ENCODE data around the gene RHOT1.
A peak's percentile ranks its signal among the peaks of the same experiment; 100 is the strongest.
"Not testable (repeated sequence)": the region's sequence is repeated elsewhere in the genome, so short reads cannot be mapped to it uniquely, and the experiment has no call there.

Gene RHOT1

DNA sequence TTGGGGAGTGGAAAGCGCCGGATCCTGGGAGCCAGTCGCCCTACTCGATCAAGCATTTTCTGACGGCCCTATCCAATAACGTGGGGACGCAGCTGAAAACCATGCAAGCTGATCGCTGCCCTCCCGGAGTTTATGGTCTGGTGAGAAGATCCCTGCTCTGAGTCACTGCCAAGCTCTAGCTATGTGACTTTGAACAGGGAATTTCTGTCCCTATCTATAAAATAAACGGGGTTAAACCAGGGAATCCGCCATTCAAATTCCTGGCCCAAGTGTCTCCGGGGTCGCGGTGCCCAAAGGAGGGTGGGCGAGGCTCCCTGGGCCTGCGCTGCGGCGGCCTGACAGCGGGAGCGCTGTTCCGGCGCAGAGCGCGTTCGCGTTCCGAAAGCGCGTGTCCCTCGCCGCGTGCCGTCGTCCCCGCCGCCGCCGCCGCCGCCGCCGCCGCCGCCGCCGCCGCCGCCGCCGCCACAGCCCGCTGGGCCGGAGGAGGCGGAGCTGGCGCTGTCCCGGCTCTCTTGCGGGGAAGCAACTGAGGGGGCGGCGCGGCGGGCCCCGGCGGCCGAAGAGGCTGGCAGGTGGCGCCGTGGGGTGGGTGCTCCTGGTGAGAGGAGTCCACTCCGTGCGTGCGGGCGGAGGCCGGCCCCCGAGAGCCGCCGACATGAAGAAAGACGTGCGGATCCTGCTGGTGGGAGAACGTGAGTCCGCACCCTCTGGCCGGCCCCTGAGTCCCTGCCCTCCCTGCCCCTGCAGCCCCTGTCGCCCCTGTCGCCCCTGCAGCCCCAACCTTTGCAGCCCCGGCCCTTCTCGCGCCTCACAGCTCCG is at the start of gene RHOT1:
RHOT1 (plus strand) TSS at position 465 of the 819 bp plus-strand sequence; CDS start at position 656, 191 bp downstream.
- DNase-seq: peak; percentile 72

DNA sequence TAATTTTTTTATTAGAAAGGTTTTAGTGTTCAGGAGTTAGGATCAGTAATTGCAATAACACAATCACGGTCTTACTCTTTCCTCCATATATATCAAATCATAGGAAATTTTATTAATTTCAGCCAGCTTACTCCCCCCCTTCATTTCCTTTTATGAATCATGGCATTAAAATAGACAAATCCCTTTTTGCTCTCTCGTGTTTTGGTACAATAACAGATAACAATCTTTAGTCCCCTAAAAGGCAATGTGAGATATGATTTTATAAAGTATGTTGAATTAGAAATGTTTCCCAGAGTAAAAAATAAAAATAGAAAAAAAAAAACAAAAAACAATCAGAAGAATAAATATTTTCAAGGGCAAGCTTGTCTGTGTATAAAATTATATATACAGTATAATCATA is 42.6 kb upstream of the RHOT1 start:
- no peak for DNase-seq

DNA sequence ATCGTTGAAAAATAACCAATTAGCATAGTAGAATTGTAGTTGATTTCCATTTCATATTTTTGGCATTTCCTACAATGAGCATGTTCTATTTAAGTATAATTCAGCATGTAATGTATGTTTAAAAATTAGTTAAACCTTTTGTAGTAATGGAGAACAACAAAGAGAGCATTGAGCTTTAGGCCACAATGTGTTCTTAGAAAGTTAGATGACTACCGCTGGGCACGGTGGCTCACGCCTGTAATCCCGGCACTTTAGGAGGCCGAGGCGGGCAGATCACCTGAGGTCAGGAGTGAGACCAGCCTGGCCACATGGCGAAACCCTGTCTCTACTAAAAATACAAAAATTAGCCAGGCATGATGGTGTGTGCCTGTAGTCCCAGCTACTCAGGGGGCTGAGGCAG is 42.0 kb upstream of the RHOT1 start:
- not testable (repeated sequence) for DNase-seq

DNA sequence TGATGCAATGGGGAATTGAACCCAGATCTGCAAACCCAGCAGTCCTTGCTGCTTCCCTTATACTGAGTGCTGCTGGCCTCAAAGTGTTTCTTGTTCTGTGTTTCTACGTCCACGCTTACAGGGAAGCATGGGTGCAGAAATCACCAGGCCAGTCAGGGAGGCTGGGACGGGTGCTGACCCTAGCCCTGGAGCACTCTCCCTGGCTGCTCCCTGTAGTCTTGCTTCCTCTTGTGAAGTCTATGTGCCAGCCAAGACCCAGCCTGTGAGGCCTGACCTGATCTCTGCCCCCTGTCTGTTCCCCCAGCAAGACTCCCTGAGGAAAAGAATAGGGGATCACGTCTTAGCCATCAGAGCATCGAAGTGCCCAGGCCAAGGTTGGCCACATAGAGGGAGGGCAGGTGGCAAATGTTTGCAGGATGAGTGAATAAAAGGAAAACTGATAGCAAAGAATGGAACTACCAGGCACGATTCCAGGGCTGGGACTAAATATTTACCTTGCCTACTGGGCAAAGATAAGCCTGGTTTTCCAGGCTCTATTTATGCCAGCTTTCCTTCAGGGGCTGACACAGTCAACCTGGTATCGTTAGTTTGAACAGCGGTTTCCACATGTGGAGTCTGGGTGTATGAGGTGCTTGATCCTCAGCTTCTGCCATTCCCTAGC is 41.2 kb upstream of the RHOT1 start:
- DNase-seq: no peak

DNA sequence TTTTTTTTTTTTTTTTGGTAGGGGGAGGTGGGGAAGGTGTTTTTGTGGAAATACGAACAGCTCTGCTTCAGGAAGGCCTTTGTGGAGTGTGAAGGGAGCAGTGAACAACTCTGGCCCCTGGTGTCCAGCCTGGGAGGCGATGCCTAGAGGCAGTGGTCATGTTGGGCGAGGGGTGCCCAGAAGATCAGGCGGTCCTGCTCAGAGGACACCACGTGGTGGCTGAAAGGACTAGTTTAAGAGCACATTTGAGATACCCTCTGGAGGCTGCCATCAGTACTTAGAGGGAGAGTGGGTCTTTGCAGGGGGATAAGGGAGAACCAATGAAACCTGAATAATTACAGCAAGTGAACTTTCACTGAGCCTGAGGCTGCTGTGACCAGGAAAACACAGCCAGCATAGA is 40.1 kb upstream of the RHOT1 start:
- DNase-seq: no peak

DNA sequence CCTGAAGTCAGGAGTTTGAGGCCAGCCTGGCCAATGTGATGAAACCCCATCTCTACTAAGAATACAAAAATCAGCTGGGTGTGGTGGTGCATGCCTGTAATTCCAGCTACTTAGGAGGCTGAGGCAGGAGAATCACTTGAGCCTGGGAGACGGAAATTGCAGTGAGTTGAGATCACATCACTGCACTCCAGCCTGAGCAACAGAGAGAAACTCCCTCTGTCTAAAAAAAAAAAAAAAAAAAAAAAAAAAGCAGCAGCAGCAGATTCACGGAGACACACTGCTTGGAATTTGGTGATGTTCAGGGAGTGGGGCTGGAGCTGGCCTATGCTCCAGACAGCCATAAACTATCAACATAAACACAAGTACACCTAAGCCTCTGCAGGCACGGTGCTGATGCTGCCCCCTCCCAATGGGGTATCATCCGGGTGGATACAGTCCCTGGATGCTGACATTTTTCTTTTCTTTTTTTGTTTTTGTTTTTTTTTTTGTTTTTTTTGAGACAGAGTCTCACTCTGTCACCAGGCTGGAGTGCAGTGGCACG is 39.6 kb upstream of the RHOT1 start:
- no peak for DNase-seq

DNA sequence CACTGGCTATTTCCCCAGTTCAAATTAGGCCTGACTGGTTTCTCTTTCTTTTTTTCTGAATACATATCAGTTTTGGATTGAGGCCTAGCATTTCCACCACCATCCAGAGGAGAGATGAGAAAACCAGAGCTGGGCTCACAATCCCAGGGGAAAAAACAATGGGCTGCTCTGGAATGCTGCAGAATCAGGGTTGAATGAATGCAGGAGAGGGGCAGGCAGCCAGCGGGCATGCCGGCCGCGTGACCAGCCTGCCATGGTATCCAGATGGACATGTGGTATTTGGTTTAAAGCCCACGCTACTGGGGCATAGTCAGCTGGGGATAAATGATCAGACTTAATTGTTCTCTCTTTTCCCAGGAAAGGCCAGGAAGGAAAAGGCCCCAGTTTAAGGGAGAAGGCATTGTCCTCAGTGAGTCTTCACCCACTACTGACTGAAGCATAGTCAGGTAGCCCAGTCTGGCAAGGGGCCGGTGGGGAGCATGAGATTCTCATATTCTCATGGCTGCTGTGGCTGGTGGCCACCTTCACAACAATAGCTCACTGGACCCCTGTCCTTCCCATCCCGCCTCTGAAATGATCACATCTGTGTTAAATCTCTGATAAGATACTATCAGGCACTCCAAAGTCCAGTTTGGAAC is 38.7 kb upstream of the RHOT1 start:
- DNase-seq: no peak

DNA sequence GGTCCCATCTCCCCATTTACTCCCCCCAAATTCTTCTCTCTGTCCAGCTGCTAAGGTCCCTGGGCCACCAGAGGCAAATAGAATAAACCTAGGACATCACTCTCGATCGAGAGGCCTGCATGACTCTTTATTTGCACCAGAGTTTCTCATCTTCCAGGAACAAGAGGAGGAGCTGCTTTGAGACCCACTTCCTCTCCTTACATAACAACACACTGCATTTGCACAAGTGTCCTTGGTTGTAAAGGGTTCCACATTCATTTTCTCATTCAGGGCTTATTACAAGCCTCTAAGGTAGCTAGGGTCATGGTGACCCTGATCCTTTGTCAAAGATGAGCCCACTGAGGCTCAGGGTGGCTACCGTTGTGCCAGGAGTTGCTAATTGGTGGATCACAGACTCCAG is 38.1 kb upstream of the RHOT1 start:
- no peak for DNase-seq

DNA sequence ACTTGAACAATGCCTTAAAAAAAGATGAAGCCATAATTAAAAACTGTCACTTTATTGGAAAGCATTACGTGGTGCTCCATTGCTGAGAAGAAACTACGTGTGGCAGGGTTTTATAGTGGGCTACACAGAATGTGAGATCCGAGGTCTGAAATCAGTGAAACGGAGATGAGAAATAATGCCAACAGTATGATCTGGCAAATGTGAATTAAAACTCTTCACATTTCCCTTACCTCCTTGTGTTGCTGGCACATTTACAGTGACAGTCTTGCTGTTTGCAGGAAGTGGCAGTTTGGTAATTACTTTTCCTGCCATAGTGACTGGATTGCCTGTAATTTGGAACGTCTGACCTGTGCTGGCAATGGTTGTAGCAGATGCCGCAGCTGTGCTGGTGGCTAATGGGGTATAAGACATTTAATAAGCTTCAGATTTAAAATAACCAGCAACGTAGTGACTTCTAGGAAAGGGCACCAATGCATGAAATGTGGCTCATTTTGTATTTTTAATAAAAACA is 35.8 kb upstream of the RHOT1 start:
- not testable (repeated sequence) for DNase-seq

DNA sequence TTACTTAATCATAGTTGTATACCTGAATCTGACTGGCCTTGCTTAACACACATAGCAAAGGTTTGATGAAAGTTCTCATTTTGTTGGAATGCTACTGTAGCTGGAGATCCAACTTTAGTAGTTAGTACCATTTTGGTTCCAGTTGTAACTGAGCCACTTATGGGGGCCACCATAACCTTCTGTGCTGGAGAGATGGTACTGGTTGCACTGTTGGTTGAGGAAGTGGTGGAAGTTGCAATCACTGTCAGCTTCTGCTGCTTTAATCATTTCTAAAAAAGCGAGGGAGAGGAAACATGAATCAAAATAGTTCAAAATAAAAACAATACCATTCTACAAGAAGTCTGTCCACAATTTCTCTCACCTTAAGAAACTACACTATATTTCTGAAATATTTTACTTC is 35.1 kb upstream of the RHOT1 start:
- DNase-seq: not testable (repeated sequence)

DNA sequence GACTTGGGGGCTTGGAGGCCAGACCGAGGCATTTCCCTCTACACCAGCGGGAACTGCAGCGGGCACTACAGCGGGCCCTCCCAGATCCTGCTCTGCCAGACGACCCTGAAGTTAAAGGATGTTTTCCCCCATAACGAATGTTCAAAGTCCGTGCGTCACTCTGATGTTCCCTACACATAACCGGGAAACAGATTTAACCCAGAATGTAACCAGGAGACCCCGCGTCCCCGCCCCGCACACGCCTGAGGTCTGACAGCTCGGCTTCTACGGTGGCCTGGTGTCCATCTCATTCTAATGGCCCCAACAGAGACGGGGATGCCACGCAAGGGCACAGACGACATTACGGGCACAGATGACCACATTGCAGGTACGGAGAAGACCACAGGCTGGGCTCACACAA is 31.7 kb upstream of the RHOT1 start:
- DNase-seq: no peak

DNA sequence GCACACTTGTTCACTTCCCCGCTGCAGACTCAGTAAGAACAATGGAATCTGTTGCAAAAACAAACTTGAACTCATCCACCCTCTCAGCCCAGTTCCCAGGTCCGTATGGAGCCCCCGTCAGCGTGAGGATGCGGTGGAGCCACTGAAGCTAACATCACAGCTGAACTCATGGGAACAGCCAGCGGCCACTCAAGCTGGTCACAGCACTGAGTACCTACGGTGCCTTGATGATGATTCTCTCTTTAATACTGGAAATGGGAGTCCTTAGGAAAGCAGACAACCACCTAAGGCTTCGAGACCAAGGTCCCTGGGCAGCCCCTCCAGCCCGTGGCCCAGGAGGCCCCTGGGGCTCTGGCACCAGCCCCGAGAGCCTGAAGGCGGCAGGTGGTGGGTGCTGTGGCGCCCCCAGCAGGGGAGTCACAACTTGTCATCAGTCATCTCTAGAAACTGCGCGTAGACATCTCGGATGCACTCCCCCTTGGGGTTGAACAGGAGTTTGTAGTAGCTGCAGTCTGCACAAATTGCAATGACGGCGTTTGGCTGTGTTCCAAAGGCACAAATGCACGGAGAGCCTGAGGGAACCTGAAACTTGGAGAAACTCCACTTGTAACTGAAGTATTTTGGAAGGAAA is 31.0 kb upstream of the RHOT1 start:
- DNase-seq: peak; percentile 45

DNA sequence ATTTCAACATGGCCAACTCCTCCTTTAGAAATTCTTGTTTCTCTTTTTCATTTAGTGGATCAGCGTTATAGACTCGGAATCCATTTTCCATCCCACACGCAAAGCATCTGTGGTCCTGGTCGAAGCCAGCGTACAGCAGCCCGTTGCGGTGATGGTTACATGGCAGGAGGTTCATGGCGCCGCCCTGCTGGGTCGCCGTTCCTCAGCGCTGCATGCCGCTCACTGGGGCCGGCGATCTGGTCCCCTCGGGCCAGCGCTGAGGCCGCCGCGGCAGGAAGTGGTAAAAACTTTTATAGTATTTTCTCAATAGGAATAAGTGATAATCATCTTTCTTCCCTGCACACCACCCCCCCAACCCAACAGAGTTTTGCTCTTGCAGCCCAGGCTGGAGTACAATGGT is 29.9 kb upstream of the RHOT1 start:
- DNase-seq: no peak

DNA sequence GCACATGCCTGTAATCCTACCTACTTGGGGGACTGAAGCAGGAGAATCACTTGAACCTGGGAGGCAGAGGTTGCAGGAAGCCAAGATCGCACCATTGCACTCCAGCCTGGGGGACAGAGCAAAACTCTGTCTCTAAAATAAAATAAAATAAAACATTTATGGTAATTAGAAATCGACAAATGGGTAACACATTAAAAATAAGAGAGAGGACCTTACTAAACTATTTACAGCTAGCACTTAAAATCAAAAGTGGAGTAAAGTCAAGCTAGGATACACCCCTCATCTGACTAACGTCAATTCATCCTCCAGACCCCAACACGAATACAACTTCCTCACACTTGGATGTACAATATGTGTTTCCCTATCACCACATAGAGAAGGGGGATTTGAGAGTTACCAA is 27.8 kb upstream of the RHOT1 start:
- no peak for DNase-seq

DNA sequence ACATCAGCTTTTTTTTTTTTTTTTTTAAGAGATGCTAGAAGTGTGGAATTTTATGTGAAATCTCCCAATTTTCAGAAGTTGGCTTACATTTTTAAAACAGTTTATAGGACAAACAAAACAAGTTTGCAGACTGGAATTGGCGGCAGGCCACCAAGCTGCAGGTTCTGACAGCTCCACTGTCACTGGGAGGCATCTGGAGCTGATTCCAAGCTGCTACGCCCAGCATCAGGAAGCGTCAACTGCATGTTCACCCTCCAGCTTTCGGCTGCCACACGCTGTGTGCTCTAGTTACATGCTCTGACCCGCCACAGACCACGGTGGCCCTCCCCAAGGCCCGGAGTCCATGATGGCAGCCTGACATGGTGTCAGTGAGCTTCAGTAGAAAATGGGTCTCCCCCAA is 26.8 kb upstream of the RHOT1 start:
- DNase-seq: not testable (repeated sequence)

DNA sequence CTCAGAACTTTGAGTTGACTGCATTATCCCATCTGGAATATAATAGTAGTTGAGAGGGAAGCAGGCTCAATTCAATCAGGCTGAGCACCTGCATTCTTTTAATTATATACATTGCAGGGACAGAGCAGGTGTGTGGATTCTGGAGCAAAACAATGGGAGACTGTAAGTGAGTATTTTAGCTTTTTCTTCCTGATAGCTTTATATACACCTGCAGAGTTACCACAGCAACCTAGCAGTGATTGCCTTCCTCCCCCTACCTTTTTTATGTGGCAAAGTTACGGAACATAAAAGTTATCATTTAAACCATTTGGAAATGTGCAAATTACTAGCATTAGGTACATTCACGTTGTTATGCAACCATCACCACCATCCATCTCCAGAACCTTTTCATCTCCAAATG is 25.4 kb upstream of the RHOT1 start:
- DNase-seq: no peak

DNA sequence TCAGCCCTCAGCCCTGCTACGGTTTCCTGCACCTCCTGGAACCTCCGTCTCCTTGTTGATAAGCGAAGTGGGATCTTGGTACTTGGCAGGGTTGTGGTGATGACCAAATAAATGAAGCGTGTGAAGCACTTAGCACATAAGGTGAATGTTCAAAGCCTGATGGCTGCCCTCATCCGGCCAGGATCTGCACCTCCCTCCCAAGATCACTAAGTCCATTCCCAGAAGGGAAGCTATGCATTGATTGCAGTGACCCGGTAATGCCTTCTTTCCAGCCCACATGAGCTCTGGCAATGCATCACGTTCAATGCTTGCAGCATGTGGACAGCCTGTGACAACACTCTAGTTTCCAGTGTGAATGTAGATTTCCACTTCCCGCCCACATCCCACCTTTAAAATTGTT is 24.9 kb upstream of the RHOT1 start:
- DNase-seq: no peak

DNA sequence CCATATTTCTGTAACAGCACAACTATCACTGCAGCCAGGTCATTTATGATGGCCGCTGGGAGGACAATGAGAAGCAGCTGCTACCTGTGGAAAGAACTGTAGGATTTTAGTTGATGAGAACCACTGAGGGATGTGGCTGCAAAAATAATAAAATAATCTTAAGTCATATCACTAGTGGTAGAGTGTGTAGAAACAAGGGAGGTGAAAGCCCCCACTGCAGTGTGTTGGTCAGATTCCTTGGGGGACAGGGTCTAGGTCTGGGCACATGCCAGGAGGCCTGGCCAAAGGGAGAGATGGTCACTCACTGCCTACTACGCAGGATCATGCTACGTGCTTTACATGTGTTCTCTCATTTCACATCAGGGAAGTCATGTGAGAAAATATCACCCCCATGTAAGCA is 24.2 kb upstream of the RHOT1 start:
- DNase-seq: not testable (repeated sequence)

DNA sequence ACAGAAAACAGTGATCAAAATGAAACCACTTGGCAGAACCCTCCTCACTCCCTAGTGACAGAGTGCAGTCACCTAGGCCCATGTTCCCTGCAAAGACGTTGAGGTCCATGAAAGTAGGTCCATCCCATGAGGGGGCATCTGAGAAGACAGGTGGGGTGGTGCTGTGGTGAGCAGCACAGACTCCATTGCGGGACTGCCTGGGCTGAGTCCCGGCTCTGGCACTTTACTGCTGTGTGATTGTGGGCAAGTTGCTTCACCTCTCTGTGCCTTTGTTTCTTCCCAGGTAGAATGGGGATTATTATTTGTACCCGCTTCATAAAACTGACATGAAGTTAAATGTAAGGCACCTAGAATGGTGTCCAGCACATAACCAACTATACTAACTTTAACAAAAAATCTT is 23.5 kb upstream of the RHOT1 start:
- DNase-seq: no peak

DNA sequence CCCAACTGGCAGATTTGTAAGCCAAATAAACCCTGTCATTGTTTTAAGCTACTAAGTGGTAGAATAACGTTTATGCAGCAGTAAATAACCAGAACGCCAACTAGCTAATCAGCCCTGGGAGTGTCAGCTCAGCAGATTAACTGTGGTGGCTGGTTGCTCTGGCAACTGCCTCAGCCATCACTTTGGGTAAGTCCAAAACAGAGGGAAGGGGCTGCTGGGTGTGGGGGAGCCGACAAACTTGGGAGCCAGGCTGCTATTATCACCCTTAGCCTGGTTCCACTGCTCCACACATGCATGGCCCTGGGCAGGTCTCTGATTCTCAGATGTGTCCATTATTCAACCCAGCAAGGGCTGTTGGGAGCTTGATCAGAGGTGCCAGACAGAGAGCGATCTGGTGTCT is 22.2 kb upstream of the RHOT1 start:
- DNase-seq: no peak

DNA sequence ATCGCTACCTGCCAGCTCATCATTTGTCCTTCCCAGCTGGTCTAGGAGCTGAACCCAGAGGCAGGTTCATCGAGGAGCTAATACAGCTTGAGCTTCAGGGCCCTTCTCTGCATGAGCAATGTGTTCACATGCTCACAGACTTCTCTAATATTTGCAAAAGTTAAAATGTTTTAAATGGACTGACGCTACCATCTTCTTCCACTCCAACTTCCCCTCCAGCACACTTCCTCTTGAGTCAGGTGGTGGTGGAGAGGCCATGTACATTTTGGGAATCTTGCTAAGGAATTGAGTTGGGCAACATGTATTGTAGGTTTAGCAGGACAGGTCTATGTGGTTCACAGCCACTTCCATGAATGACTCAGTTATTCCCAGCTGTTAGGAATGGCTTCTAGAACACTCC is 21.6 kb upstream of the RHOT1 start:
- no peak for DNase-seq

DNA sequence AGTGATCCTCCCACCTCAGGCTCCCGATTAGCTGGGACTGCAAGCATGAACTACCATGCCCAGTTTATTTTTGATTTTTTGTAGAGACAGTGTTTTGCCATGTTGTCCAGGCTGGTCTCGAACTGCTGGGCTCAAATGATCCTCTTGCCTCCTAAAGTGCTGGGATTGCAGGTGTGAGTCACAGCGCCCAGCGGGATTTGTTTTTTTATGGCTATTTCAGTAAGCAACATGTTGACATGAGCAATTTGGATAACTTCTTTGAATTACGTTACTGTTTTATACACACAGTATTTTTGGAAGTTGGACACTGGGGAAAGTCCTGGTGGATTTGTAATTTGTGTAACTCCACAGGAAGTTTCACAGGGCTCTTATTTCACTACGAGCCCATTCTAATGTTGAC is 18.5 kb upstream of the RHOT1 start:
- DNase-seq: no peak
